ENCODE data around the gene AACS.
"Not testable (repeated sequence)": the region's sequence is repeated elsewhere in the genome, so short reads cannot be mapped to it uniquely, and the experiment has no call there.

Gene AACS

GRCh38 chr12:125065021-125065918 lies at the start of gene AACS:
Gene AACS, plus strand, starts transcription at chr12:125065435. Its CDS starts 150 bp downstream, at chr12:125065585.
- peak; percentile 43 to 73 for DNase-seq

GRCh38 chr12:125015680-125016310 lies 49.4 kb upstream of the AACS start:
- no peak for DNase-seq

- no peak for DNase-seq
Measured at GRCh38 chr12:125017801-125018200, 47.4 kb upstream of the AACS start.

GRCh38 chr12:125018356-125018755 lies 46.9 kb upstream of the AACS start:
- DNase-seq = no peak

- no peak for DNase-seq
Measured at GRCh38 chr12:125021096-125021495, 44.1 kb upstream of the AACS start.

GRCh38 chr12:125021771-125022170 lies 43.5 kb upstream of the AACS start:
- no peak for DNase-seq

- no peak for DNase-seq
Measured at GRCh38 chr12:125023065-125023464, 42.2 kb upstream of the AACS start.

GRCh38 chr12:125024949-125025563 lies 40.2 kb upstream of the AACS start:
- DNase-seq = no peak

GRCh38 chr12:125025606-125026235 lies 39.5 kb upstream of the AACS start:
- no peak for DNase-seq

GRCh38 chr12:125028106-125028505 lies 37.1 kb upstream of the AACS start:
- DNase-seq = no peak

GRCh38 chr12:125029761-125030358 lies 35.4 kb upstream of the AACS start:
- no peak for DNase-seq

GRCh38 chr12:125031471-125031870 lies 33.8 kb upstream of the AACS start:
- DNase-seq = not testable (repeated sequence)

GRCh38 chr12:125032466-125033152 lies 32.6 kb upstream of the AACS start:
- DNase-seq = no peak

GRCh38 chr12:125033288-125033687 lies 31.9 kb upstream of the AACS start:
- no peak for DNase-seq

- no peak for DNase-seq
Measured at GRCh38 chr12:125038976-125039625, 26.1 kb upstream of the AACS start.

GRCh38 chr12:125049093-125049458 lies 16.2 kb upstream of the AACS start:
- DNase-seq = no peak

- DNase-seq = no peak
Measured at GRCh38 chr12:125050446-125050845, 14.8 kb upstream of the AACS start.

GRCh38 chr12:125050868-125051267 lies 14.4 kb upstream of the AACS start:
- no peak for DNase-seq

- no peak for DNase-seq
Measured at GRCh38 chr12:125053821-125054220, 11.4 kb upstream of the AACS start.

GRCh38 chr12:125055591-125055990 lies 9.6 kb upstream of the AACS start:
- DNase-seq = no peak

GRCh38 chr12:125056306-125056705 lies 8.9 kb upstream of the AACS start:
- no peak for DNase-seq

GRCh38 chr12:125057708-125058107 lies 7.5 kb upstream of the AACS start:
- DNase-seq = no peak

All from NCI-H446 (cell line).